HepG2 (cell line): ENCODE results near the gene IKZF4. TPM values are rescaled to one million over a fixed set of nuclear protein-coding genes. Genes with fewer than 3 reads are reported as not detected.

Source experiments
- ARID2 ChIP-seq: sonication (generic); formaldehyde crosslinking; IDR thresholded peaks from 2 replicates; pipeline ENCODE4 v1.8.1; 2022; ENCODE audit warnings: mild to moderate bottlenecking, missing genetic modification reagents, borderline replicate concordance
- EEA1 ChIP-seq: sonication (generic); formaldehyde crosslinking; IDR thresholded peaks from 2 replicates; pipeline ENCODE4 v1.5.1; 2020; ENCODE audit warnings: mild to moderate bottlenecking, missing genetic modification reagents, borderline replicate concordance
- FOXK1 ChIP-seq: sonication (generic); formaldehyde crosslinking; IDR thresholded peaks from 2 replicates; pipeline ENCODE4 v1.4.0; 2020; ENCODE audit warnings: low read depth, missing genetic modification reagents, borderline replicate concordance
- HDAC6 ChIP-seq: fragments of 200-600 bp; sonication (generic); IDR thresholded peaks from 2 replicates; pipeline ENCODE4 v1.7.0; 2017; ENCODE audit warnings: mild to moderate bottlenecking, antibody characterized with exemption, low read length, low read depth
- HIC2 ChIP-seq: sonication (generic); formaldehyde crosslinking; IDR thresholded peaks from 2 replicates; pipeline ENCODE4 v1.9.0; 2022; ENCODE audit warnings: low read depth, missing genetic modification reagents
- NAIF1 ChIP-seq: sonication (generic); formaldehyde crosslinking; IDR thresholded peaks from 2 replicates; pipeline ENCODE4 v1.5.0; 2020; ENCODE audit warnings: mild to moderate bottlenecking, missing genetic modification reagents, borderline replicate concordance
- PATZ1 ChIP-seq: sonication (generic); formaldehyde crosslinking; IDR thresholded peaks from 2 replicates; pipeline ENCODE4 v1.4.0; 2020; ENCODE audit warnings: missing genetic modification reagents
- SIN3B ChIP-seq: fragments of 150-350 bp; IDR thresholded peaks from 2 replicates; pipeline ENCODE4 v1.6.1; 2014; ENCODE audit warnings: low read length
- SNRNP70 ChIP-seq: fragments of 200-400 bp; formaldehyde crosslinking; IDR thresholded peaks from 2 replicates; pipeline ENCODE4 v1.6.1; 2017; ENCODE audit warnings: mild to moderate bottlenecking, low read depth, low read length, moderate library complexity
- TFE3 ChIP-seq: IDR thresholded peaks from 2 replicates; pipeline ENCODE4 v1.6.1; 2016
- THAP9 ChIP-seq: sonication (generic); formaldehyde crosslinking; IDR thresholded peaks from 2 replicates; pipeline ENCODE4; 2020; ENCODE audit warnings: missing genetic modification reagents, mild to moderate bottlenecking, borderline replicate concordance
- ZHX1 ChIP-seq: sonication (generic); formaldehyde crosslinking; IDR thresholded peaks from 2 replicates; pipeline ENCODE4 v1.8.1; 2022; ENCODE audit warnings: low read depth, mild to moderate bottlenecking, missing genetic modification reagents
- ZMYM3 ChIP-seq: sonication (generic); formaldehyde crosslinking; IDR thresholded peaks from 2 replicates; pipeline ENCODE4 v1.5.1; 2020; ENCODE audit warnings: mild to moderate bottlenecking, missing genetic modification reagents
- ZMYM4 ChIP-seq: sonication (generic); formaldehyde crosslinking; IDR thresholded peaks from 2 replicates; pipeline ENCODE4 v1.8.1; 2023; ENCODE audit warnings: mild to moderate bottlenecking, missing genetic modification reagents
- ZNF432 ChIP-seq: sonication (generic); formaldehyde crosslinking; IDR thresholded peaks from 2 replicates; pipeline ENCODE4 v1.5.0; 2020; ENCODE audit warnings: missing genetic modification reagents, mild to moderate bottlenecking, borderline replicate concordance
- ZNF446 ChIP-seq: sonication (generic); formaldehyde crosslinking; IDR thresholded peaks from 2 replicates; pipeline ENCODE4 v1.5.0; 2020; ENCODE audit warnings: mild to moderate bottlenecking, missing genetic modification reagents
- polyA plus RNA-seq, 8 experiments: library from polyadenylated mRNA; depleted of rRNA in 3 of 8; stranded (reverse) in 7 of 8; unstranded in 1 of 8; fragments of >200 nt; fragmentation: Illumina TruSeq in 4 of 8; extraction: Trizol in 4 of 8; gene quantifications; 2 replicates each; pipeline versions ENCODE4 v1.2.1 to v1.2.3, GENCODE V29; 2011 to 2016; ENCODE audit warnings: low read depth in 4 of 8, missing spikeins in 1 of 8, mixed read lengths in 1 of 8; ENCODE audit not compliant: insufficient read depth in 1 of 8
- total RNA-seq, 5 experiments: library from RNA; depleted of rRNA; stranded (reverse); fragments of >200 nt; fragmentation: Illumina TruSeq; extraction: Trizol; gene quantifications; 2 replicates each; pipeline ENCODE4 v1.2.3, GENCODE V29; 2016; ENCODE audit warnings: low read depth in 1 of 5
- TF ChIP-seq, protein P1 (sequence below): IDR thresholded peaks from 2 replicates; pipeline ENCODE4 v1.6.1; 2016; ENCODE audit warnings: mild to moderate bottlenecking

IKZF4 gene
- total and polyA plus RNA-seq, 2 of the 13 experiments (the other 11 are each of a cell fraction or from before 2014, with no cell fraction given) = 0.58 to 2.2 TPM

DNA sequence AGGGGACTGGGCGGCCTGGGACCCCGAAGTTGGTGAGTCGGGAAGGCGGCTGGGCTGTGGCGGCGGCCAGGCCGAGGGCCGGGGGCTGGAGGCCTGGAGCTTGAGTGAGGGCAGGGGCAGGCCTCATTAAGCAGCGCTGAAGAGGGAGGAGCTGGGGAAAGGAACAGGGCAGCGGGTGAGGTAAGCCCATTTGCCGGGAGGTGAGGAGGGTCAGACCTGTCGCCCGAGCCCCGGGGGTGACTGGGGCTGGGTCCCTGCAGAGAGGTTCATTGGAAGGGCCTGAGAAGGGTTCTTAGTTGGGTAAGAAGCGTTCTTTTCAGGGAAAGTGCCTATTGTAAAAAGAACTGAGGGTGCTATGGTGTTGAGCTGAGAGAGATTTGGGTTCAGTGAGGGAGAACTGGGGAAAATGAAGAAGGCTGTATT is 46.5 kb upstream of the IKZF4 start (continued):
- TF ChIP-seq HIC2 (CRISPR knock-in tag) (no peak), ARID2 (no peak), ZMYM4 (no peak), NAIF1 (CRISPR knock-in tag) (no peak), TFE3 (no peak), ZMYM3 (CRISPR knock-in tag) (no peak; the same call in 1 of the 2 replicates), ZNF446 (CRISPR knock-in tag) (0 out of 2 replicates have a peak, but pooled peaks have one; percentile 54), ZNF432 (CRISPR knock-in tag) (no peak), SIN3B (no peak), SNRNP70 (no peak), ZHX1 (CRISPR knock-in tag) (no peak), THAP9 (0 out of 2 replicates have a peak, but pooled peaks have one; percentile 6), FOXK1 (CRISPR knock-in tag) (no peak), EEA1 (CRISPR knock-in tag) (no peak; the same call in 1 of the 2 replicates), HDAC6 (no peak), PATZ1 (no peak; the same call in 1 of the 2 replicates)
- TF ChIP-seq, protein P1, sequence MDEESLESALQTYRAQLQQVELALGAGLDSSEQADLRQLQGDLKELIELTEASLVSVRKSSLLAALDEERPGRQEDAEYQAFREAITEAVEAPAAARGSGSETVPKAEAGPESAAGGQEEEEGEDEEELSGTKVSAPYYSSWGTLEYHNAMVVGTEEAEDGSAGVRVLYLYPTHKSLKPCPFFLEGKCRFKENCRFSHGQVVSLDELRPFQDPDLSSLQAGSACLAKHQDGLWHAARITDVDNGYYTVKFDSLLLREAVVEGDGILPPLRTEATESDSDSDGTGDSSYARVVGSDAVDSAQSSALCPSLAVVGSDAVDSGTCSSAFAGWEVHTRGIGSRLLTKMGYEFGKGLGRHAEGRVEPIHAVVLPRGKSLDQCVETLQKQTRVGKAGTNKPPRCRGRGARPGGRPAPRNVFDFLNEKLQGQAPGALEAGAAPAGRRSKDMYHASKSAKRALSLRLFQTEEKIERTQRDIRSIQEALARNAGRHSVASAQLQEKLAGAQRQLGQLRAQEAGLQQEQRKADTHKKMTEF (CRISPR knock-in tag) = peak; percentile 11; the same call in 1 of the 2 replicates
